Neural cell (in vitro differentiated cells): ENCODE results near the gene CALHM1. TPM values are rescaled to one million over a fixed set of nuclear protein-coding genes. Genes with fewer than 3 reads are reported as not detected.

Experiments used
- H2AFZ ChIP-seq: fragments of 200-600, 300-800 bp; sonication (generic), shearing (Covaris generic); 2 replicates; pipeline ENCODE4 v1.6.0; 2014; ENCODE audit warnings: low read depth, mild to moderate bottlenecking, antibody characterized with exemption, low read length, moderate library complexity
- H3F3A ChIP-seq: fragments of 200-600 bp; shearing (Covaris generic); 2 replicates; pipeline ENCODE4 v1.6.1; 2016; ENCODE audit warnings: mild to moderate bottlenecking, moderate library complexity, mixed read lengths, antibody characterized with exemption, low read length; ENCODE audit not compliant: insufficient read depth, poor library complexity, severe bottlenecking
- H3K27ac ChIP-seq: fragments of 200-600, 300-800 bp; sonication (generic), shearing (Covaris generic); 2 replicates; pipeline ENCODE4 v1.5.1; 2014; ENCODE audit warnings: mild to moderate bottlenecking, low read length, moderate library complexity
- H3K27me3 ChIP-seq: fragments of 300-800, 200-600 bp; sonication (generic), shearing (Covaris generic); 2 replicates; pipeline ENCODE4 v1.6.0; 2014; ENCODE audit warnings: mild to moderate bottlenecking, low read depth, low read length, moderate library complexity; ENCODE audit not compliant: insufficient read depth
- H3K36me3 ChIP-seq: fragments of 300-800, 200-600 bp; sonication (generic), shearing (Covaris generic); 2 replicates; pipeline ENCODE4 v1.5.1; 2014; ENCODE audit warnings: mild to moderate bottlenecking, antibody characterized with exemption, low read length, moderate library complexity; ENCODE audit not compliant: insufficient read depth
- H3K4me2 ChIP-seq: fragments of 300-800, 200-600 bp; sonication (generic), shearing (Covaris generic); 2 replicates; pipeline ENCODE4 v1.6.0; 2014; ENCODE audit warnings: mild to moderate bottlenecking, low read length
- H3K4me3 ChIP-seq: fragments of 300-800, 200-600 bp; sonication (generic), shearing (Covaris generic); 2 replicates; pipeline ENCODE4 v1.5.1; 2014; ENCODE audit warnings: mild to moderate bottlenecking, low read length, moderate library complexity
- H3K79me2 ChIP-seq: fragments of 200-600 bp; shearing (Covaris generic); replicated peaks from 2 replicates; pipeline ENCODE4 v1.6.0; 2014; ENCODE audit warnings: mild to moderate bottlenecking, low read length, moderate library complexity; ENCODE audit not compliant: insufficient read depth
- H3K9ac ChIP-seq: fragments of 300-800, 200-600 bp; sonication (generic), shearing (Covaris generic); 2 replicates; pipeline ENCODE4 v1.6.1; 2016; ENCODE audit warnings: mild to moderate bottlenecking, low read length, mixed read lengths
- H3K9me2 ChIP-seq: fragments of 200-600 bp; shearing (Covaris generic); 2 replicates; pipeline ENCODE4 v1.6.1; 2016; ENCODE audit warnings: mild to moderate bottlenecking, low read length, mixed read lengths; ENCODE audit not compliant: insufficient read depth
- H3K9me3 ChIP-seq: fragments of 200-600, 300-800 bp; sonication (generic), shearing (Covaris generic); 2 replicates; pipeline ENCODE4 v1.6.1; 2016; ENCODE audit warnings: mild to moderate bottlenecking, mixed run types, low read length, moderate library complexity, mixed read lengths
- H4K20me1 ChIP-seq: fragments of 200-600 bp; shearing (Covaris generic); 2 replicates; pipeline ENCODE4 v1.6.1; 2016; ENCODE audit warnings: mild to moderate bottlenecking, mixed run types; ENCODE audit not compliant: insufficient read depth
- EP300 ChIP-seq: fragments of 450-650 bp; conservative IDR thresholded peaks from 2 replicates; pipeline ENCODE4 v1.6.1; 2014; ENCODE audit warnings: antibody characterized with exemption, mild to moderate bottlenecking, moderate library complexity; ENCODE audit not compliant: poor library complexity, severe bottlenecking
- EZH2 ChIP-seq: fragments of 200-600, 300-800 bp; shearing (Covaris generic), sonication (generic); IDR thresholded peaks from 2 replicates; pipeline ENCODE4 v1.6.1; 2014; ENCODE audit warnings: antibody characterized with exemption, low read length, borderline replicate concordance, mild to moderate bottlenecking; ENCODE audit not compliant: insufficient read depth, poor library complexity, severe bottlenecking
- MXI1 ChIP-seq: fragments of 450-650 bp; conservative IDR thresholded peaks from 2 replicates; pipeline ENCODE4 v1.6.1; 2014; ENCODE audit warnings: antibody characterized with exemption, mild to moderate bottlenecking; ENCODE audit not compliant: poor library complexity, severe bottlenecking
- POLR2AphosphoS5 ChIP-seq: IDR thresholded peaks from 2 replicates; pipeline ENCODE4 v1.6.1; 2012
- RAD21 ChIP-seq: fragments of 450-650 bp; conservative IDR thresholded peaks from 2 replicates; pipeline ENCODE4 v1.6.1; 2014; ENCODE audit warnings: antibody characterized with exemption, mild to moderate bottlenecking, moderate library complexity
- SMC3 ChIP-seq: fragments of 450-650 bp; conservative IDR thresholded peaks from 2 replicates; pipeline ENCODE4 v1.6.1; 2014; ENCODE audit warnings: antibody characterized with exemption, mild to moderate bottlenecking, moderate library complexity; ENCODE audit not compliant: poor library complexity
- TAF1 ChIP-seq: IDR thresholded peaks from 2 replicates; pipeline ENCODE4 v1.6.1; 2012; ENCODE audit warnings: low read depth
- polyA plus RNA-seq: library from polyadenylated mRNA; depleted of rRNA; stranded (reverse); fragments of >200 nt; gene quantifications from 2 replicates; pipeline ENCODE4 v1.2.3, GENCODE V29; 2014
- TF ChIP-seq, protein P1 (sequence below): fragments of 450-650 bp; IDR thresholded peaks from 2 replicates; pipeline ENCODE4 v1.5.1; 2014; ENCODE audit warnings: antibody characterized with exemption, mild to moderate bottlenecking, moderate library complexity; ENCODE audit not compliant: poor library complexity, severe bottlenecking
- TF ChIP-seq, protein P2 (sequence below): IDR thresholded peaks from 2 replicates; pipeline ENCODE4 v1.6.1; 2012; ENCODE audit warnings: borderline replicate concordance

Gene CALHM1
- polyA plus RNA-seq, 1 donor from 2014 or later, result not detected

DNA sequence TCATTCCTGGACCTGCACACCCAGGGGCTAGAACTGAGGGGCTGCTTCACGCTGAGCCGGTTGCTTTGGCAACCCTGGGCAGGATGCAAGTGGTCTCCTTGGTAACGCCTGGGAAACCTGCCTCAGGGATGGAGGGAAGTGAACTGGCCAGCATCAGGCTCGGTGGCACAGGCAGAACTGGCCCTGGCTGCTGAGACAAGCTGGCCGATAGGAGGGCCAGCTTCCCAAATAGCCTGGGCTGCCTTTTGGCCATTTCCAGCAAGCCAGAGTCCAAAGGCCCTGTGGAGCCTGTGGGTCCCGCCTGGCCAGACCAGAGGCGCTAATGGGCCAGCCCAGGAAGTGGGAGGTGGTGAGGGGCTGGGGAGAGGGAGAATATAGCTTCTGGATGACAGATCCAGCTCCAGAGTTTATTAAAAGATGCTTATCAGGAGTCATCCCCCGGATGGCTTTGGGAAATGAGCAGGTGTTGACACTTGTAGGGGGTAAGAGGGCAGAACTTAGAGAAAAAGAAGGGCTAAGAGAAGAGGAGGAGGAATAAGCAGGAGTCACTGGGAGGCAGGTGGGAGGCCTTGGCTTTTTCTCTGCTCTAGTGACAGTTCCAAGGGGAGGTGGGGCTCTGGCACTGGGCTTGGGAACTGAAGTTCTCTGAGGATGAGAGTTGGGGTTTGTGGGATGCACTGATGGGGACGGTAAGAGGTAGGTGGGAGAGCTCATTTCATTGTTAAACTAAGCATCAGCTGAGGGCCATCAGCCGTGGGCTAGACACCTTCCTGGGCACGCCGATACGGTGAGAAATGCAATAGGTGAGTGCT is 44.4 kb upstream of the CALHM1 start:
- no peaks in the 10 kb centered on the region for H3K9me3 ChIP-seq
- H3K4me3 ChIP-seq, result peak overlapping the region; percentile 53
- H3K27me3 ChIP-seq, result no peaks in the 10 kb centered on the region
- H2AFZ ChIP-seq, result no peak overlapping the region
- no peaks in the 10 kb centered on the region for H4K20me1 ChIP-seq
- peaks cover 20% of the 10 kb centered on the region for H3K79me2 ChIP-seq
- no peaks in the 10 kb centered on the region for H3F3A ChIP-seq
- H3K9me2 ChIP-seq, result no peaks in the 10 kb centered on the region
- H3K36me3 ChIP-seq, result no peaks in the 10 kb centered on the region
- peak overlapping the region; percentile 81 for H3K27ac ChIP-seq
- peak overlapping the region; percentile 58 for H3K9ac ChIP-seq
- peak overlapping the region; percentile 69 for H3K4me2 ChIP-seq
- peak; percentile 15 for TF ChIP-seq SMC3
- TF ChIP-seq, protein P1, sequence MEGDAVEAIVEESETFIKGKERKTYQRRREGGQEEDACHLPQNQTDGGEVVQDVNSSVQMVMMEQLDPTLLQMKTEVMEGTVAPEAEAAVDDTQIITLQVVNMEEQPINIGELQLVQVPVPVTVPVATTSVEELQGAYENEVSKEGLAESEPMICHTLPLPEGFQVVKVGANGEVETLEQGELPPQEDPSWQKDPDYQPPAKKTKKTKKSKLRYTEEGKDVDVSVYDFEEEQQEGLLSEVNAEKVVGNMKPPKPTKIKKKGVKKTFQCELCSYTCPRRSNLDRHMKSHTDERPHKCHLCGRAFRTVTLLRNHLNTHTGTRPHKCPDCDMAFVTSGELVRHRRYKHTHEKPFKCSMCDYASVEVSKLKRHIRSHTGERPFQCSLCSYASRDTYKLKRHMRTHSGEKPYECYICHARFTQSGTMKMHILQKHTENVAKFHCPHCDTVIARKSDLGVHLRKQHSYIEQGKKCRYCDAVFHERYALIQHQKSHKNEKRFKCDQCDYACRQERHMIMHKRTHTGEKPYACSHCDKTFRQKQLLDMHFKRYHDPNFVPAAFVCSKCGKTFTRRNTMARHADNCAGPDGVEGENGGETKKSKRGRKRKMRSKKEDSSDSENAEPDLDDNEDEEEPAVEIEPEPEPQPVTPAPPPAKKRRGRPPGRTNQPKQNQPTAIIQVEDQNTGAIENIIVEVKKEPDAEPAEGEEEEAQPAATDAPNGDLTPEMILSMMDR, result no peak
- TF ChIP-seq EZH2, result no peak
- peak; percentile 59 for TF ChIP-seq MXI1
- no peak for TF ChIP-seq TAF1
- TF ChIP-seq RAD21, result no peak
- TF ChIP-seq, protein P2, sequence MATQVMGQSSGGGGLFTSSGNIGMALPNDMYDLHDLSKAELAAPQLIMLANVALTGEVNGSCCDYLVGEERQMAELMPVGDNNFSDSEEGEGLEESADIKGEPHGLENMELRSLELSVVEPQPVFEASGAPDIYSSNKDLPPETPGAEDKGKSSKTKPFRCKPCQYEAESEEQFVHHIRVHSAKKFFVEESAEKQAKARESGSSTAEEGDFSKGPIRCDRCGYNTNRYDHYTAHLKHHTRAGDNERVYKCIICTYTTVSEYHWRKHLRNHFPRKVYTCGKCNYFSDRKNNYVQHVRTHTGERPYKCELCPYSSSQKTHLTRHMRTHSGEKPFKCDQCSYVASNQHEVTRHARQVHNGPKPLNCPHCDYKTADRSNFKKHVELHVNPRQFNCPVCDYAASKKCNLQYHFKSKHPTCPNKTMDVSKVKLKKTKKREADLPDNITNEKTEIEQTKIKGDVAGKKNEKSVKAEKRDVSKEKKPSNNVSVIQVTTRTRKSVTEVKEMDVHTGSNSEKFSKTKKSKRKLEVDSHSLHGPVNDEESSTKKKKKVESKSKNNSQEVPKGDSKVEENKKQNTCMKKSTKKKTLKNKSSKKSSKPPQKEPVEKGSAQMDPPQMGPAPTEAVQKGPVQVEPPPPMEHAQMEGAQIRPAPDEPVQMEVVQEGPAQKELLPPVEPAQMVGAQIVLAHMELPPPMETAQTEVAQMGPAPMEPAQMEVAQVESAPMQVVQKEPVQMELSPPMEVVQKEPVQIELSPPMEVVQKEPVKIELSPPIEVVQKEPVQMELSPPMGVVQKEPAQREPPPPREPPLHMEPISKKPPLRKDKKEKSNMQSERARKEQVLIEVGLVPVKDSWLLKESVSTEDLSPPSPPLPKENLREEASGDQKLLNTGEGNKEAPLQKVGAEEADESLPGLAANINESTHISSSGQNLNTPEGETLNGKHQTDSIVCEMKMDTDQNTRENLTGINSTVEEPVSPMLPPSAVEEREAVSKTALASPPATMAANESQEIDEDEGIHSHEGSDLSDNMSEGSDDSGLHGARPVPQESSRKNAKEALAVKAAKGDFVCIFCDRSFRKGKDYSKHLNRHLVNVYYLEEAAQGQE, result peak; percentile 53
- TF ChIP-seq EP300, result no peak
- TF ChIP-seq POLR2AphosphoS5, result no peak

DNA sequence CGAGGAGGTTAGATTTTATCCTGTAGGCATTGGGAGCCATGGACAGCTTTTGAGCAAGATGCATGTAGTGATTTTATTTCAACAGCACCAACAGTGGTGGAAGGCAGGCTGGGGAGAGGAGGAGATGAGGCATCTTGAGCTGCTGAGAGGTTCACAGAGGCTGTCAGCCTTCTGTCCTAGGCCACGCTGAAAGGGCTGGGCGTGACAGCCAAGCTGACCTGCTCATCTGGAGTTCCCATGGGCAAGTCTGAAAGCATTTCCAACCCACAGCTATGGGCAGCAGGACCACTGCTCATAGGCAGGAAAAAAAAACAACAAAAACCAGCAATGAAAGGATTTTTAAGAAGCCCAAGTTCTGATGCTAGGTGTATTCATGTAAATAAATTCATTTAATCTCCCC is 42.5 kb upstream of the CALHM1 start:
- Histone ChIP-seq H3F3A (no peaks in the 10 kb centered on the region), H3K27ac (no peak overlapping the region), H3K9ac (no peak overlapping the region), H4K20me1 (no peaks in the 10 kb centered on the region), H3K9me2 (no peaks in the 10 kb centered on the region), H3K9me3 (no peaks in the 10 kb centered on the region), H2AFZ (no peak overlapping the region), H3K79me2 (peaks cover 37% of the 10 kb centered on the region), H3K36me3 (no peaks in the 10 kb centered on the region), H3K4me2 (no peak overlapping the region), H3K27me3 (no peaks in the 10 kb centered on the region), H3K4me3 (no peak overlapping the region)
- TF ChIP-seq SMC3, result no peak
- no peak for TF ChIP-seq EZH2
- TF ChIP-seq EP300, result no peak
- TF ChIP-seq, protein P1, result no peak
- no peak for TF ChIP-seq RAD21
- TF ChIP-seq, protein P2, result no peak
